Activated gamma-delta T cell treated with Interleukin-2 at 50 U/mL for 16 hours (primary cell): ENCODE measurements around the gene SH2D7.
"Not testable (repeated sequence)": the region's sequence is repeated elsewhere in the genome, so short reads cannot be mapped to it uniquely, and the experiment has no call there.

ENCODE experiments used
- DNase-seq: peaks from one replicate; pipeline ENCODE4 v3.0.0-alpha.2; 2020

Gene SH2D7

DNA sequence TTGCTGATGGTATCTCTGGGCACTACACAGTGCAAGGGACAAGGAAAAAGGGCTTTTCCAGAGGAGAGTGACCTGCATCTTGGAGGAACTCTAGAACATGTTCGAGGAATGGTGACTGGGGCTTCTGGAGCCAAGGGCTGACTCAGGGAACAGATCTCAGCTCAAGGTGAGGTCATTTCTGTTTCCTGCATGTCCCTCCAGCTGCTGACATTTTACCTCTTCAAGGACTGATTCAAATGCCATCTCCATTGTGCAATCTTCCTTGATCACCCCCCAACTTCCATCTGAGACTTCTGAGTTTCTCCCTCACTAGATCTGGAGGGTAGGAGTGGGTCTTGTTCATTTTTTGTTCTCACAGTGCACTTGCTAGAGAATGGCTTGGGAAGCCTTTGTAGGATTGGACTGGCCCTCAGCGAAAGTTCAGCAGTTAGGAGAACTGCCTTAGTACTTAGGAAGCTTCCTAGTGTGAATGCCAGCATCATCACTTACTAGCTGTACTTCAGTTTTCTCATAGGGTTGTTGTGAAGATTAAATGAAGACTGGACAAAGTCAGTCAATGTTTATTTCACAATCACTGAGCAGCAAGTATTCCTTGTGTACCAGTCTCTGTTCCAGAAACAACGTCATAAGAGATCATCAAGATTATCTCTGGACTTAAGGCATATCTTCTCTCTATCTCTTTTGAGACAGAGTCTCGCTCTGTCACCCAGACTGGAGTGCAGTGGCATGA is 54.2 kb downstream of the SH2D7 start:
- no peak for DNase-seq

DNA sequence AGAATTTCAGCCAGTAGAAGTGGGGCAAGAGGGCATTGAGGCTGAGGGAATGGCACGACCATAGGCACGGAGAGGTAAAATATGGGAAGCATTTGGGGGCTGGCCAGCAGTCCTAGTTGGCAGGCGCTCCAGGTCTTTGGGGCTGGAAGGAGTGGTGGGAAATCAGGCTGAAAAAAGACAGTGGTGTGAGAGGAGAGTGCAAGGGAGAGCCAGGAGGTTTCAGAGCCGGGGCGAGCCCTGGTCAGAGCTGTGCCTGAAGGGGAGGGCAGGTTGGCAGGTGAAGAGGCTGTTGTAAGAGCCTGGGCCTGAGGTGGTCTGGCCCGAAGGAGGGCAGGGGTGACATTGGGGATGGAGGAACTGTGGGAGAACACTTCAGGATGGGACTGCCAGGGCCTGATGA is 55.2 kb downstream of the SH2D7 start:
- DNase-seq, result no peak

DNA sequence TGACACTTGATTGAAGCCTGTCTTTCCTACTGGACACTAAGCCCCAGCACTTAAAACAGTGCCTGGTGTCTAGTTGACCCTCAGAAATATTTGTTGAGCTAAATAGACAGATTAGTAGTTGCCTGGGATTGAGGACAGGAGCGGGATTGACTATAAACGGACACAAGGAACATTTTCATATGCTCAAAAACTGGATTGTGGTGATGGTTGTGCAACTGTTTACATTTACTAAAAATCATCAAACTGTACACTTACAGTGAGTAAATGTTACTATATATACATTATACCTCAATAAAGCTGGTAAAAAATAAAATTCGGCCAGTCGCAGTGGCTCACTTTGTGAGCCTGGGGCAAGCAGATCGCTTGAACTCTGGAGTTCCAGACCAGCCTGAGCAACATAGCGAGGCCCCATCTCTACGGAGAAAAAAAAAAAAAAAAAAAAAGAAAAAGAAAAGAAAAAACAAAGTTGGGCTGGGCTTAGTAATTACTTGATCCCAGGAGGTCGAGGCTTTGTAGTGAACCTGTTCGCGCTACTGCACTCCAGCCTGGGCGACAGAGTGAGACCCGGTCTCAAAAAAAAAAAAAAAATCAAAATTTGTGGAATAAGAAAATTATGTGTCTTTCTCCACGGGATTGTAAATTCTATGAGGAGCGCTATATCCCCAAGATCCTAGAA is 56.2 kb downstream of the SH2D7 start:
- DNase-seq, result no peak

DNA sequence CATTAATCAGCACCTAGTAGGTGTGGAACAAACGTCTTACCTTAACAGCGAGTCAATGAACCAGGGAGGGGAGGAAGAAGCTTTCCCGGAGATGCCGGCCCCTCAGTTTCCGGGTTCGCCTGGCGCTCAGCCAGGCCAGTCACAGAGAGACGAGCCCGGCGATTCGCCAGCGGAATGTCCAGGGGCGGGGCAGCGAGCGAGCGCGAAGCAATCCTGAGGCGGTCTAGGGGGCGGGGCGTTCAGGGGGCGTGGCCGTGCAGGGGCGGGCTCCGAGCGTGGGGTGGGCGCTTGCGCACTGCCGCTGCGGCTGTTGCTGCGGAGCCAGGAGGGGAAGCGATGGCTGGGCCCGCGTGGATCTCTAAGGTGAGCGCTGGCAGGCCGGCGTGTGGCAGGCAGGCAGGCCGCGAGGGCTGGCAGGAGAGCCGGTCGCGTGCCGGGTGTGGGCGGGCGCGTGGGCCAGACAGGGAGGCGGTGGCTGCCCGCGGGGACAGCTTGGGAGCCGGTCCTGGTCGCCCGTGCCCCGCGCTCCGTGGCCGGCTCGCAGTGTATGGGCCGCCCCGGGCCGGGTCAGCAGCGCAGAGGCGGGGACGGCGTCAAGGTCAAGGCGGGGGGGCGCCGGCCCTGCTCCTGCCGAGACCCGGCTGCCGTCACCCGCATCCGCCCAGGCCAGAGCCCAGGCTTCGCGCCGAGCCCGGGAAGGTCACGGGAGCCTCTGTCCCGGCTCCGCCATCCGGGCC is 56.9 kb downstream of the SH2D7 start, which contains the start of gene IDH3A:
IDH3A (plus strand) TSS at position 295 of the 737 bp plus-strand sequence; CDS start at position 337, 42 bp downstream.
- peak; percentile 100 for DNase-seq

DNA sequence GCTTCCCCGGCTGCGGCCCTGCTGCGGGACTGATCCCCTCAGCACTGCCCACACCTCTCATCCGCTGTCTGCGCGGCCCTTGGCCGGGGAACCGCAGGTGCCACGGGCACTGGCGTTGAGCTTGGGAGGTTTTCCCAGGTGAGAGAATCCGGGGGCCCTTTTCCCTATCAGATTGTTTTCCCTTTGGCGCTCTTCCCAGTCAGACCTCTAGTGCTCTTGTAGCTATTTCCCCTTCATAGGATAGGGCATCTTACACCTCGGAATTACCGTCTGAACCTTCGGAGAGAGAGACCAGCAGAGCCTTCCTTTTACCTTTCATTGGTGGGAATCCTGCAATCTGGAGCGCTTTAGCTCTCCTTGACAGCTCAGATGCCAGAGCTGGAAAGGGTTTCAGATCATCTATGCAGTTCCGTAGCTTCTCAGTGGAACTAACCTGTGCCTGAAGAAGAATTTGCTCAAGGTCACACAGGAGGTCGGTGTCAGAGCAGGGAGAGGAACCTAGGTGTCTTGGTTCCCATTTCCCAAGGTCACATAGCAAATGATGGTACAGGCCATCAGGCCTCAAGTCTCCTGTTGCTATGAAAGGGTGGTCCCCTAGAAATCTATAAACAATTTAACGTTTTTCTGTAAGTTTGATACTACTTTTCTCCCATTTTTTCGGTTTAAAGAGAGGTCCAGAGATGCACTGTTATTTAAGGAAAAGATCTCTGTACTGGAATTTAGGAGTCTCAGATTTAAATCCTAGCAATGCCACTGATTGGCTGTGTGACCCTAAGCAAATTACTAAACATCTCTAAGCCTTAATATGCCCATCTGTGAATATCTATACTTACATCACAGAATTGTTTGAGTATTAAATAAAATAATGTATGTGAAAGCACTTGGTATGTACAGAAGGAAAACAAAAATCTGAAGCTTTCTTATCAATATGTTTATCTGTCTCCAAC is 57.7 kb downstream of the SH2D7 start:
- no peak for DNase-seq

DNA sequence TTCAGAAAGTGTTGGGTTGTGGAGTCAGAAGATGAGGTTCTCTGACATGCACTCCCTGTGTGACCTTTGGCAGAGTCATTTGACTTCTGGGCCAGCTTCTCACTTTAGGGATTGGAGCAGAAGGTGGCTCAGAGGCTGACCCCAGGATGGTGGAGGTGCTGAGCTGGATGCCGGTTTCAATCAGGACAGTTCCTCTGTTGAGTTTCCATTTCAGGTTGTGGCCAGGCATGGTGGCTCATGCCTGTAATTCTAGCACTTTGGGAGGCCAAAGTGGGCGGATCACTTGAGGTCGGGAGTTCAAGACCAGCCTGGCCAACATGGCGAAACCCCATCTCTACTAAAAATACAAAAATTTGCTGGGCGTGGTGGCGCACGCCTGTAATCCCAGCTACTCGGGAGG is 58.7 kb downstream of the SH2D7 start:
- not testable (repeated sequence) for DNase-seq
